HPDE6-E6E7 (cell line): ENCODE measurements around the gene CAD.
"Not testable (repeated sequence)": the region's sequence is repeated elsewhere in the genome, so short reads cannot be mapped to it uniquely, and the experiment has no call there.

Source experiments
- DNase-seq: peaks from one replicate; pipeline ENCODE4 v3.0.0; 2011; ENCODE audit warnings: missing footprints; ENCODE audit errors: extremely low spot score

The CAD gene

DNA sequence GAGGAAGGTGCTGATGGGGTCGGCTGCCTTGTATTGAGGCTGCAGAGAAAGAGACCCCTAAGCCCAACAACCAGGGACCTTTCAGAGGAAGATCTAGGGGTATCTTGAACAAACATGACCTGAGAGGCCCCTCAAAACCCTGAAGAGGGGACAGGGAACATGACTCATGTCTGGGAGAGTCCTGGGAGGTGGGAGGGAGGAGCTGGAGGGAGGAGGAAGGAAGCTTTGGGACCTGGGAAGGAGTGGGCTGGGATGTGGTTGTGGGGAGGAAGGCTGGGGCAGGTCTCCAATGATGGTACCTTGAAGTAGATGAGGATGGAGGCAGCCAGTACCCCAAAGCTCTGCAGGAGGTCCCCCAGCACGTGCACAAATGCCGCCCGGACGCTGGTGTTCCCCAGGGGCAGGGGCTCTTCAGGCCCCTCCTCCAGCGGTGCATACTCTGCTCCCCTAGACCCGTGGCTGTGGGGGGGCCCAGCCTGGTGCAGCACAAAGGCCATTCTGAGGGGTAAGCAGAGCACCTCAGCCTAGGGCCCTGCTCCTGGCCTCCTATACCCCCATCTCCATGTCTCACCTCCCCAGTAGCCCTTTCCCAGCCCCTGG, 39.8 kb downstream of the CAD start:
- DNase-seq: no peak

DNA sequence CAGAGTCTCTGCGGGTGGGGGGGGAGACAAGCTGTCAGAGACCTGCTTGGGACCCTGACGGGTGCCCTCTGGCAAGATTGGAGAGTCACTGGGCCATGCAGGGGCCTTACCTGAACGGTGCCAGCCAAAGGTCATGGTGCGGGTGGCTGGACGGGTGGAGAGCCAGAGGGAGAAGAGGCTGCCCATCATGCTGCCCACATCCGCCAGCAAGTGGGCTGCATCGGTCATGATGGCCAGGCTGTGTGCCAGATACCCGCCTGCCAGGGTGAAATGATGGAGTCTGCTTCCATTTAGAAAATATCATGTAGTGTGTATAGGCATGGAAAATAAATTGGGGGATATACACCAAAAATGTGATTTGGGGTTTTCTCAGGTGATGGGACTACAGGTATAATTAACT, 40.9 kb downstream of the CAD start:
- no peak for DNase-seq

DNA sequence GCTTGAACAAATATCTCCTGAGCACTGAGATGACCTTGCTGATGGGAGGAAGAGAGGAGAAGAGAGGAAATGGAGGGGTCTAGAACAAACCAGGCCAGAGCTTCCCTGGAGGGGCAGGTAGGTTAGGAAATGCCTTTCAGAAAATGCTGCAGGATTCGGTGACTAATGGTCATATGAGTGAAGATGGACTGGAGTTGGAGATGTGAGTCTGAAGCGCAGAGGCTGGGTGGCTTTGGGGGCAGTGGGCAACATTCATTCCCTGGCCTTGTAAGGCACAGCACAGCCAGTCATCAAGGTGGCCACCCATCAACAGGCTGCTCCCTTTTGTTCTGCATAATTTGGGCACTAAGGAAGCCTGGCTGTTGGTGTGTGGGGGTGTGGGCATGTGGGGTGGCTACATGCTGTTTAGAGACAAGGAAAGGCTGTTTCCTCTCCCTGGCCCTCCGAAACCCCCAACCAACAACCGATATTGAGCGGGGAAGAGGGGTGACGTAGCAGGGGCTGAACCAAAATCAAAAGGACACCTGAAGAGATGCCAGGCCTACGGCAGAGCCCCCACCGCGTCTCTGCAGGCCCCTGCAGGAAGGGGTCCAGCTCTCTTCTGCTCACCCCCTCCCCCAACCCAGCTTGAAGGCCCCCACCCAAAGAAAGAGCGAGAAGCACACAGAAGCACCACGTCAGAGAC, 44.2 kb downstream of the CAD start:
- no peak for DNase-seq

DNA sequence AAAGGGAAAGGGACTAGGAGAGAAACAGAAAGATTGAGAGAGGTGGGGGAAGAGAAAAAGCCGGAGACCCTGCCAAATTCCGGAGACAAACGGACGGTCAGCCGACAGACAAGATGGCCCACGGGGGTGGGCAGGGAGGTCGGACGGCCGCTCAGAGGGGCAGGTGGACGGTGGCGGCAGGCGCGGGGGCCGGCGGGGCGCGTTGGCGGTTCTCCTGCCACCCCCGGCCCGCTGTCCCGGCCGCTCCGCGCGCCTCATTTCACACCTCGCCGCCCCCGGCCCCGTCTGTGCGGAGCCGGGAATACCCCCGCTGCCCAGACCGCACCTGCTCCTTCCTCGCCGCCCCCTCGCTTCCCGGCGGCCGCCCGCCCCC, 44.7 kb downstream of the CAD start:
- no peak for DNase-seq

- DNase-seq: peak; percentile 46
These were observed 45.5 kb downstream of the CAD start, which contains the start of gene SLC30A3 for GRCh38 chr2:27262379-27263286. SLC30A3 (minus strand) TSS chr2:27263047; CDS start chr2:27262906, 141 bp downstream.

- no peak for DNase-seq
These were observed 46.4 kb downstream of the CAD start for GRCh38 chr2:27263287-27264252.

DNA sequence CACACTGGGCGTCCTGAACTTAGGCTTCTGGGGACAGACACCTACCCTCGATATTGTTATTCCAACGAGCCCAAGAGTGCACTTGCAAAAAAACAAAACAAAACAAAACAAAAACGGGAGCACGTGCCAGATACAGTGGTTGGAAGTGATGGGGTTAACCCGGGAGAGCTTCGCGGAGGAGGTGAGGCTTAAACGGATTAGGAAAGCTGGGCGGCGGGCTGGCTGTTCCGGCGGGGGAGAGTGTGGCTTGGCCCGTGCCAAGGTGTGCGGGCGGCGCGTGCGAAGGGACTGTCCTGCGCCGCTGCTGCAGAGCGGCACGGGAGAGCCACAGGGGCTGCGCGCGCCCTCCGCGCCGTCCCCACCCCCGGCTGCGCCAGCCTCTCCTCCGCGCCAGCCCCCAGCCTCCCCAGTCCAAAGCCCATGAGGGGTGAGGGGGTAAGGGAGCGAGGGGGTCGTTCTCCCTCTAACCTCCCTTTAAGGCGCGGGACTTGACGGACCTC, 47.1 kb downstream of the CAD start:
- DNase-seq: no peak

DNA sequence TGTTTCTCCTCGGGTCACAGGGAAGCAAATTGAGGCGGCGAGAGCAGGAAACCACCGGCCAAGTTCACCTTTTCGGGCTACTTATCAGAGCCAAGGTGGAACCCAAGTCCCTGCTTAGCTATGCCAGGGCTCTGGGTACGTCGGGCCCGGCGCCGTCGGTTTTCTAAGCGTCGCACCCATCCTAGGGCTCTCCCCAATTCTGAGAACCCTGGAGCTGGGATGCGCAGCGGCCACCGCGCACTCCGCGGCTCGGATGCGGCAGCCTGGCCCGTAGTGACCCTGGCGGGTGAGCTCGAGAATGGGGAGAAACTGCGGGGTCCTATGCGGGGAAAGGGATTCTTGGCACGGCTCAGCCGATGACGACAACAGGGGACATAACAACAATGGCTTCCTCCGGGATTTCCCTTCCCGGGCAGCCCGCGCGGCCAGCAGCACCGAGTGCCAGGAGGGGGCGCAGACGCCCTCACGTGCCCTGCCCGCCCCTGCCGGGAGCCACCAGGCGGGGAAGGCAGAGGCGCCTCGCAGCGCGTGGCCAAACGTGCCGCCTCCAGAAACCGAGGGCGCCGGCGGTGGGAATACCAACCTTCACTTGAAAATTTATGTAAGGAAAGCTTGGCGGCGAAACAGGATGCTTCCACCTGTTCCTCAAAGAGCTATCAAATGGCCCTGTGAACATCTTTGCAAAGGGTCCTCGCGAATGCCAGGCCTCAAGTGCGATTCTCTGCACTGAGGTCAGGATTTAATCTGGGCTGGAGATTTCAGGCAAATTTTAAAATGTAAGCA, 47.8 kb downstream of the CAD start:
- peak; percentile 58 for DNase-seq

GRCh38 chr2:27265536-27265870, 48.3 kb downstream of the CAD start:
- DNase-seq: no peak

- not testable (repeated sequence) for DNase-seq
These were observed 51.1 kb downstream of the CAD start for GRCh38 chr2:27268296-27268695.

DNA sequence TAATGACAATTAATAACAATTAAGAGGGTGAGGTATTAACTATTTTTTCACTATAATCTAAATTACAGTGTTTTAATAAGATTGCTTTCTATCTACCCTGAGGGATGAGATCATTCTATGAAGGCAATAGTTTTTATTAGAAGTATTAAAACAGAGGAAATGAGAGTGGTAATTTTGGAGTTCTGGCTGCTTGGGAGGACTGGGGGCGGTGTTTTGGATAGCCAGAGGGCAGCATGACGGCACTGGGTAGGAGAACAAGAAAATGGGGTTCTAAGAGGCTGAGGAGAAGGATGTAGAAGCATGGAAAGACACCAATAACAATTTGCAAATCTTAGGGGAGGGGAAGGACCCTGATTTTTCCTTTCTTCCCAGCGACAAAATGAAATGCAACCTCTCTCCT, 53.0 kb downstream of the CAD start:
- DNase-seq: no peak

DNA sequence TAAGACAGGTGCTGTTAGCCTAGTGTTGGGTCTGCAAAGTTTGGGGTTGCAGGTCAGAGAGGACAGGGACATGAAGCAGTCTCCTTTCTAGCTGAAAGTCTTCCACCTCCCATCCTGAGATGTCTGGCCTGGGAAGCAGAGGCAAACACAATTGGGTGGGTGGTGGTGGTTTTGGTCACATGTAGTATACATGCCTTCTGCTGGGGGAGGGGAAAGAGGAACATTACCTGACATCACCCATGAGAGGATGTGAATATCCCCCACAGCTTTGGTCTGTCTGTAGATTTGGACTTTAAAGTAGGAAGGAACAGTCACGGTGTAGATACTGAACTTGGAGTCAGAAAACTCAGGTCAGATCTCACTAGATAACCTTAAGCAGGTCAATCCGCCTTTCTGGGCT, 53.5 kb downstream of the CAD start:
- DNase-seq: no peak

GRCh38 chr2:27271631-27272340, 54.6 kb downstream of the CAD start:
- DNase-seq: no peak

GRCh38 chr2:27272537-27273522, 55.7 kb downstream of the CAD start:
- not testable (repeated sequence) for DNase-seq

- DNase-seq: no peak
These were observed 58.3 kb downstream of the CAD start, which contains the start of gene DNAJC5G for GRCh38 chr2:27275211-27276150. DNAJC5G (plus strand) TSS chr2:27275433; CDS start chr2:27276729, 1,296 bp downstream.

- no peak for DNase-seq
These were observed 60.8 kb downstream of the CAD start for GRCh38 chr2:27278010-27278409.

GRCh38 chr2:27280826-27281225, 63.7 kb downstream of the CAD start:
- no peak for DNase-seq
